Mucosa of descending colon (tissue), 3 donors: ENCODE results near the gene HOXA4. TPM values are rescaled to one million over a fixed set of nuclear protein-coding genes. Genes with fewer than 3 reads are reported as not detected.
A peak's percentile ranks its signal among the peaks of the same experiment; 100 is the strongest.

ENCODE experiments used
- ATAC-seq: fragments of 200-7000 bp; cut with Tn5 transposase; one replicate; pipeline ENCODE4 v1.9.1; 2020; ENCODE audit warnings: mild to moderate bottlenecking, moderate library complexity
- DNase-seq, 3 donors: peaks; one replicate each; pipeline ENCODE4 v3.0.0-alpha.2; 2020
- H3K36me3 ChIP-seq: fragments of 200-600 bp; one replicate; pipeline ENCODE4 v1.8.0; 2021; ENCODE audit warnings: low read depth, mild to moderate bottlenecking
- H3K4me1 ChIP-seq: fragments of 200-600 bp; one replicate; pipeline ENCODE4 v1.8.0; 2021; ENCODE audit warnings: low read depth, mild to moderate bottlenecking
- H3K4me3 ChIP-seq: fragments of 200-600 bp; one replicate; pipeline ENCODE4 v1.8.0; 2021; ENCODE audit warnings: mild to moderate bottlenecking
- H3K9me3 ChIP-seq: fragments of 200-600 bp; one replicate; pipeline ENCODE4 v1.8.0; 2021; ENCODE audit warnings: mild to moderate bottlenecking
- intact Hi-C, 2 donors: fragments of 100-400 bp; cut with DNase I in 1 of 2; cut with micrococcal nuclease in 1 of 2; formaldehyde crosslinking; loops; one replicate each; pipeline versions ENCODE4 v1.11.0 to v1.11.1; 2022; cut with DNase I, micrococcal nuclease
- long read RNA-seq, 2 donors: library from polyadenylated mRNA; unstranded; transcript quantifications; one replicate each; pipeline ENCODE4 v2.0.0, GENCODE V29; 2019 to 2021
- total RNA-seq, 3 donors: library from RNA; stranded (reverse); fragmentation: NEBNext Ultra II Directional in 2 of 3; extraction: Animal tissue kit (Norgen Biotek cat#: 25700) in 2 of 3; gene quantifications; one replicate each; pipeline versions ENCODE4 v1.2.1 to v1.2.4, GENCODE V29; 2021 to 2023
- TF ChIP-seq, protein P1 (sequence below): fragments of 200-600 bp; IDR thresholded peaks from one replicate; pipeline ENCODE4 v1.8.0; 2022; ENCODE audit warnings: antibody characterized with exemption, mild to moderate bottlenecking
- donor health status: DM: no; HTN: no; CAD: no; lungs with moderate emphysema.
- donor health status: DM: no; HTN: no; CAD: no.
- donor health status: DM: no; HTN: yes; CAD: no.

Gene HOXA4
- 1 to 10 TPM; 5.9 to 9.5 (median 8.3) TPM for total RNA-seq
- long read RNA-seq, donor 1, transcript HOXA4-204 (2 exons, 1,728 nt) = major isoform, 9 of 10 reads
- long read RNA-seq, donor 1, partial matches to known transcripts = 1 of 10 reads
- long read RNA-seq, donor 1, other reads (novel, unspliced or antisense) = 0 of 10 reads
- long read RNA-seq, donor 2 = 0 reads

DNA sequence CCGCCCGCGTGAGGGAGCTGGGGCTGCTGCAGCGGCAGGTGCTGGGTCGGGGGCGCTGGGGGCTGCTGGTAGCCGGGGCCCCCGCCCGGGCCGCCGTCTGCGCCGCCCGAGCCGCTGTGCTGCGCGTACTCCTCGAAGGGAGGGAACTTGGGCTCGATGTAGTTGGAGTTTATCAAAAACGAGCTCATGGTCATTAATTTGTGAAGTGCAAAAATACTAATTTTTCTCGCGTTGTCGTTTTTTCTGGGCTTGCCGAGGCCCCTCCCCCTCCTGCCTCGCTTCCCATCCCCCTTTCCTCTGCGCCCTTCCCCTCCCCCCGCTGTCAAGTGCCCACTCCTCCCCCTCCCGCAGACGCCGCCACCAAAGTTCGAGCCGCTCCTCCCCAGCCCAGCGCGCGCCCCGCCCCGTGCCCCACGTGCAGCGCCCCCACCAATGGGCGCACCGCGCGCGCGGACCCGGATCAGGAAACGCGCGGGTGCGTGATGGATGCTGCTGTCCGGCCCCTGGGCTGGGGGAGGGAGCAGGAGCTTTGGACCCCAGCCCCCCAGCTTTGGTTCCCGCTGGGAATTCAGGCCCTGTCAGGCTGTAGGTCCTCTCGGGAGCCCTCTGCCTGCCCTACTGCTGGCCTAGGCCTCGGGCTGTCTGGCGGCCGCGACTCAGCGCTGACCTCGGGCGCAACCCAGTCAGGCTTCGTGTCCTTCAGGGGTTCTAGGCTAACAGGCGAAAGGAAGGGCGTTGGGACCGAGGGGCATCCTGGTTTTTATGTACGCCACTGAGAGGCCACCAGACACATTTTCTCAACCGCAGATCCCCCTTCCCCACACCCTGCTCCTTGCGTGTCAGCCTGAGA lies at the start of gene HOXA4:
Gene HOXA4, minus strand, starts transcription at position 218 of the 850 bp plus-strand sequence. Its CDS starts 24 bp downstream, at position 194.
- peak within 1 kb of the TSS; percentile 31 for H3K4me3 ChIP-seq
- ATAC-seq (peak; percentile 94), DNase-seq (peak; percentile 94 to 95 (median 94))
- no peaks in the 10 kb centered on the region for H3K9me3 ChIP-seq
- no peaks in the 10 kb centered on the region for H3K36me3 ChIP-seq
- intact Hi-C loops = no loop called here
- TF ChIP-seq, protein P1, sequence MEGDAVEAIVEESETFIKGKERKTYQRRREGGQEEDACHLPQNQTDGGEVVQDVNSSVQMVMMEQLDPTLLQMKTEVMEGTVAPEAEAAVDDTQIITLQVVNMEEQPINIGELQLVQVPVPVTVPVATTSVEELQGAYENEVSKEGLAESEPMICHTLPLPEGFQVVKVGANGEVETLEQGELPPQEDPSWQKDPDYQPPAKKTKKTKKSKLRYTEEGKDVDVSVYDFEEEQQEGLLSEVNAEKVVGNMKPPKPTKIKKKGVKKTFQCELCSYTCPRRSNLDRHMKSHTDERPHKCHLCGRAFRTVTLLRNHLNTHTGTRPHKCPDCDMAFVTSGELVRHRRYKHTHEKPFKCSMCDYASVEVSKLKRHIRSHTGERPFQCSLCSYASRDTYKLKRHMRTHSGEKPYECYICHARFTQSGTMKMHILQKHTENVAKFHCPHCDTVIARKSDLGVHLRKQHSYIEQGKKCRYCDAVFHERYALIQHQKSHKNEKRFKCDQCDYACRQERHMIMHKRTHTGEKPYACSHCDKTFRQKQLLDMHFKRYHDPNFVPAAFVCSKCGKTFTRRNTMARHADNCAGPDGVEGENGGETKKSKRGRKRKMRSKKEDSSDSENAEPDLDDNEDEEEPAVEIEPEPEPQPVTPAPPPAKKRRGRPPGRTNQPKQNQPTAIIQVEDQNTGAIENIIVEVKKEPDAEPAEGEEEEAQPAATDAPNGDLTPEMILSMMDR = no peak
- H3K4me1 ChIP-seq = peaks cover 56% of the 10 kb centered on the region

DNA sequence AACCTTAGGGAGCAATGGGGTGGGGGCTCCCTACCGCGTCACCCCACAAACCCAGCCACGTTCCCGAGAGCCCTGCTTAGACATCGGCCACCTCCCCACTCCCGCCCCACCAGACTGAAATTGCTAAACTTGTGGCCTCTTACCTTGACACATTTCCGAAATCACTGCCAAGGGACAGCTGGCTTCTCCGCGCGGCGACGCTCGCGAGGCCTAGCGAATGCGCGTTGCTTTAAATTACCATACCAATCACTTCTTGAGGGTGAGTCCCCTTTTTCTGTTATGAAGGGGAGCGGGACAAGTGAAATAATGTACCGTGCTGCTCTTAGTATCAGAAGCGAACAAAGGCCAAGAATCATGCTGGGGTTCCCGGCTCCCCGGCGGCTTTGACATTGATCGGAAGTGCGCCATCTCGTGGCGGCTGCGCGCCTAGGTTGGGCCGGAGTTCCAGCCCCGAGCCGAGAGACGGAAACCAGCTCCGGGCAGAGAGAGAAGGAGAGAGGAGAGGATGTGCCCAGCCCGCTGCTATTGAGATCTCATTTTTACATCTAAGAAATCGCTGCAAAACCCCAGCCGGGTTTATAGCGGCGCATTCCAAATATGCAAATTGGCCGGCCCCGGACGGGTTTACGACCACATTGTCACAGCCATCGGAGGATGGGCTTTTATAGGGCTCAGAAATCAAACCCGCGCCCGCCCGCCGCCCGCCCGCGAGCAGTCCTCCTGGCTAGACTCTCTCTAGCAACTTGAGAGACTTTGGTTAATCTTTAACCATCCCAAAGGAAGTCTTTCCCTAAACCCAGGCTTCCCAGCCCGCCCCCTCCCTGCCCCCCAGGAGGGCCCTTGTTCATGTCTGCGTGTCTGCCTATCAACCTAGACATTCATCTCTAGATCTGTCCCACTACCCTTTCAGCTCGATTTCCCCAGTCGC lies 49.2 kb upstream of the HOXA4 start:
- peaks cover 23% of the 10 kb centered on the region for H3K4me1 ChIP-seq
- ATAC-seq (peak; percentile 65), DNase-seq (peak; percentile 87 to 92 (median 91))
- no peaks in the 10 kb centered on the region for H3K9me3 ChIP-seq
- intact Hi-C loops = no loop called here
- peak overlapping the region; percentile 17 for H3K4me3 ChIP-seq
- TF ChIP-seq, protein P1 = peak; percentile 74
- no peaks in the 10 kb centered on the region for H3K36me3 ChIP-seq

DNA sequence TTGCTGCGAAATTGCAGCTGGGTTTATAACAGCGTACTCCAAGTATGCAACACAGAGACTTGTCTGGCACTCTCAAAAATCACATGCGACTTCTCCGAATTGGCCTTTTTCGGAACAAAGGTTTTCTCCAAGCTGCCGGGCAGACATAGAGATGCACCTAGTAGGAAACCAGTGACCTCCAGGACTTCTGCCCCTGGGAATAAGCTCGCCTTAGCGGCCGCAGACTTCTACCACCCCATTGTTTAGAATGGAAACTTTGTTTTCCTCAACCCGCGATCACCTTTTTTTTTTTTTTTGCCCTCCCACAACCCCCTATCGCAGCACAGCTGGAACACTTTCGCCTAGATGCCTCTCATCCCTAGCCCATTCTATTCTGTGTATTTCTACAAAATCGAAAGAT lies 48.5 kb upstream of the HOXA4 start:
- intact Hi-C loops = no loop called here
- Histone ChIP-seq H3K9me3 (no peaks in the 10 kb centered on the region), H3K4me1 (peaks cover 23% of the 10 kb centered on the region), H3K36me3 (no peaks in the 10 kb centered on the region), H3K4me3 (peak overlapping the region; percentile 17)
- TF ChIP-seq, protein P1 = no peak
- DNase-seq = peak in 1 of 3 donors; percentile 41
- ATAC-seq = no peak

DNA sequence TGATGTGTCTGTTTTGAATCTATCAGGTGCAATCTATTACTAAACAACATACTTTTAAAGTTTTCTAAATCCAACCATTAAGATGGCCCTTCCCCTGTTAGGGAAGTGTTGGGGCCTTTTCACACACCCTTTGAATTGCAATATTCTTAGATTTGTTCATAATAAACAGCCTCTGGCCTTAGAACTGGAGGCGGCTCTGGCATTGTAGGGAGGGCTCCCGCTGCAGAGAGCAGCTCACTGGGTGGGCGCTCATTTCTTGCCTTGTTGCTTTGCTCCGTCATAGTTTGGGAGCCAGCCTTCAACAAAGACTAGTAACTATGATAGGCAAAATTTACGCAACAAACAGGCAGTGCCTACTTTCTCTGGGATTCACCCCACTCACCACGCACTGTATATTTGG lies 47.8 kb upstream of the HOXA4 start:
- Histone ChIP-seq H3K4me1 (peaks cover 23% of the 10 kb centered on the region), H3K36me3 (no peaks in the 10 kb centered on the region), H3K9me3 (no peaks in the 10 kb centered on the region), H3K4me3 (peak overlapping the region; percentile 17)
- TF ChIP-seq, protein P1 = no peak
- ATAC-seq = no peak
- DNase-seq = peak in 2 of 3 donors; percentile 27 to 40
- intact Hi-C loops = no loop called here

DNA sequence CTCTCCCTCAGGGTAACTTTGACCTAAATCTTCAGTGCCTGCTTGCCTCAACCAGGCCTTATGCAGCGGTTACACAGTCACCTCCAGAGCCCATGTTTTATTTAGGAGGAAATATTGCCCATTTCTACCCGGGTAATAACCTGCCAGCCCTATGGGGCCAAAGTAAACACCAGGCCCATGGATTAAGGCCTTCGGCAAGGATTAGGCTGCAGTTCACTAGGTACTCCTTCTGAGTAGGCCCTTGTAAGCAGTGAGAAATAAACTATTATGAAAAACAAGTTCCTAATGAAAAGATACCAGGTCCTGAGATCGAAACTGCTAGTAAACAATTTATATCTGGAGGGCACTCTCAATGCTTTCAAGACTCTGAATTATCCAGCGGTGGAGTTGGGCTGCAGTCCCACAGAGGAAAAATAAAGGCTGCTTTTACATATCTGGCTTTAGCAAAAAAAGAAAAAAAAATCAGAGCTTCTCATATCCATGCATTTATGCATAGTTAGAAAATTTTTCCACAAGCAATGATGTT lies 47.3 kb upstream of the HOXA4 start:
- intact Hi-C loops = no loop called here
- Histone ChIP-seq H3K9me3 (no peaks in the 10 kb centered on the region), H3K4me1 (peaks cover 19% of the 10 kb centered on the region), H3K36me3 (no peaks in the 10 kb centered on the region), H3K4me3 (no peak overlapping the region)
- ATAC-seq (no peak), DNase-seq (peak in 2 of 3 donors; percentile 12 to 27)
- TF ChIP-seq, protein P1 = no peak
